ENCODE measurements around the gene DDX55. TPM values are rescaled to one million over a fixed set of nuclear protein-coding genes. Genes with fewer than 3 reads are reported as not detected.

DDX55 gene
- polyA plus RNA-seq, 3 donors = 6.6 to 32.9 (median 8.8) TPM

- 67% methylated on average over 1 of the region's 4 CpGs for WGBS (ENCODE audit: insufficient coverage)
- H3K27ac Mint-ChIP-seq = no peak overlapping the region
- H3K4me1 ChIP-seq (ENCODE audit: control insufficient read depth in 1 of 2, insufficient read depth in 2 of 2, low read length in 2 of 2) = no peaks in the 10 kb centered on the region
- DNase-seq = no peak
- no peak overlapping the region for H3K4me3 Mint-ChIP-seq
- H3K9ac ChIP-seq (ENCODE audit: insufficient read depth, low read length, poor library complexity, severe bottlenecking) = no peak overlapping the region
- peaks cover 15 to 19% (median 16%) of the 10 kb centered on the region in 3 donors for H3K27me3 Mint-ChIP-seq (ENCODE audit: low read depth in 3 of 3)
- no peaks in the 10 kb centered on the region for H3K36me3 Mint-ChIP-seq
- intact Hi-C loops (cut with micrococcal nuclease) = no loop called here
- H3K9me3 Mint-ChIP-seq = peaks cover 0 to 4% (median 2%) of the 10 kb centered on the region in 7 donors
- H4K20me1 ChIP-seq (ENCODE audit: insufficient read depth, low read length) = no peaks in the 10 kb centered on the region
- H3K4me1 Mint-ChIP-seq = peaks cover 3% of the 10 kb centered on the region
- H3K79me2 ChIP-seq (ENCODE audit: insufficient read depth, low read length) = no peaks in the 10 kb centered on the region
- H3K4me2 ChIP-seq (replicated peaks; ENCODE audit: extremely low read depth, low read length, poor library complexity, severe bottlenecking) = no peak overlapping the region
- TF ChIP-seq, protein P1, sequence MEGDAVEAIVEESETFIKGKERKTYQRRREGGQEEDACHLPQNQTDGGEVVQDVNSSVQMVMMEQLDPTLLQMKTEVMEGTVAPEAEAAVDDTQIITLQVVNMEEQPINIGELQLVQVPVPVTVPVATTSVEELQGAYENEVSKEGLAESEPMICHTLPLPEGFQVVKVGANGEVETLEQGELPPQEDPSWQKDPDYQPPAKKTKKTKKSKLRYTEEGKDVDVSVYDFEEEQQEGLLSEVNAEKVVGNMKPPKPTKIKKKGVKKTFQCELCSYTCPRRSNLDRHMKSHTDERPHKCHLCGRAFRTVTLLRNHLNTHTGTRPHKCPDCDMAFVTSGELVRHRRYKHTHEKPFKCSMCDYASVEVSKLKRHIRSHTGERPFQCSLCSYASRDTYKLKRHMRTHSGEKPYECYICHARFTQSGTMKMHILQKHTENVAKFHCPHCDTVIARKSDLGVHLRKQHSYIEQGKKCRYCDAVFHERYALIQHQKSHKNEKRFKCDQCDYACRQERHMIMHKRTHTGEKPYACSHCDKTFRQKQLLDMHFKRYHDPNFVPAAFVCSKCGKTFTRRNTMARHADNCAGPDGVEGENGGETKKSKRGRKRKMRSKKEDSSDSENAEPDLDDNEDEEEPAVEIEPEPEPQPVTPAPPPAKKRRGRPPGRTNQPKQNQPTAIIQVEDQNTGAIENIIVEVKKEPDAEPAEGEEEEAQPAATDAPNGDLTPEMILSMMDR (IDR thresholded peaks at IDR 0.05) = no peak
- no peaks in the 10 kb centered on the region for H3K36me3 ChIP-seq (replicated peaks in 1 of 2; ENCODE audit: control insufficient read depth in 1 of 2, insufficient read depth in 2 of 2, low read length in 2 of 2)
- no peaks in the 10 kb centered on the region for H3K27me3 ChIP-seq (ENCODE audit: control insufficient read depth in 2 of 2, insufficient read depth in 2 of 2, low read length in 2 of 2)
- H3K4me3 ChIP-seq (replicated peaks in 1 of 3; ENCODE audit: low read depth in 2 of 3, low read length in 3 of 3) = no peak overlapping the region
- H3K27ac ChIP-seq (ENCODE audit: low read depth in 1 of 2, low read length in 2 of 2) = no peak overlapping the region
- no peak overlapping the region for H2AFZ ChIP-seq (ENCODE audit: insufficient read depth, low read depth, low read length, poor library complexity, severe bottlenecking)
- peaks cover 0 to 4% of the 10 kb centered on the region in 2 donors for H3K9me3 ChIP-seq (replicated peaks in 1 of 2; ENCODE audit: control insufficient read depth in 1 of 2, insufficient read depth in 1 of 2, low read length in 2 of 2)
Measured at GRCh38 chr12:123571343-123571813, 30.5 kb upstream of the DDX55 start.

DNA sequence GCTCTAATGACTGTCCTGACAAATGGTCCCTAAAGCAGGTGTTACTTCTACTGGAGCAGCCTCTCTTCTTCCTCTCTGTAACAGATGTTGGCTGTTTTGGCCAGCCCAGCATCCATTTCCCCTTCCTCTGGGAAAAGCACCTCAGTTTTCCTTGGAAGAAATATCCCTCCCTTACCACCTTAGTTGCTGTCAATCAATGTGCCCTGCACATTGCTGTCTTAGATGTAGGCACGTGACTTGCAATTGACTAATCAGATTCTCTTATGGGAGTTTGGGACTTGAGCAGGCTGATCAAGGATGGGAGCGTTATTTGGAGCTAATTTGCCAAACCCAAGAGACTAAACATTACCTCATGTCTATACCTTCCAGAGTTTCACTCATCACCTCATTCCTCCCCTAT, 29.5 kb upstream of the DDX55 start:
- Histone ChIP-seq H3K27ac (ENCODE audit: low read depth in 1 of 2, low read length in 2 of 2) (no peak overlapping the region), H3K4me1 (ENCODE audit: control insufficient read depth in 1 of 2, insufficient read depth in 2 of 2, low read length in 2 of 2) (no peaks in the 10 kb centered on the region), H2AFZ (ENCODE audit: insufficient read depth, low read depth, low read length, poor library complexity, severe bottlenecking) (no peak overlapping the region), H3K36me3 (replicated peaks in 1 of 2; ENCODE audit: control insufficient read depth in 1 of 2, insufficient read depth in 2 of 2, low read length in 2 of 2) (no peaks in the 10 kb centered on the region), H3K79me2 (ENCODE audit: insufficient read depth, low read length) (no peaks in the 10 kb centered on the region), H3K27me3 (ENCODE audit: control insufficient read depth in 2 of 2, insufficient read depth in 2 of 2, low read length in 2 of 2) (no peaks in the 10 kb centered on the region), H3K4me3 (replicated peaks in 1 of 3; ENCODE audit: low read depth in 2 of 3, low read length in 3 of 3) (no peak overlapping the region), H3K9me3 (replicated peaks in 1 of 2; ENCODE audit: control insufficient read depth in 1 of 2, insufficient read depth in 1 of 2, low read length in 2 of 2) (peaks cover 0 to 4% of the 10 kb centered on the region in 2 donors), H3K9ac (ENCODE audit: insufficient read depth, low read length, poor library complexity, severe bottlenecking) (no peak overlapping the region), H4K20me1 (ENCODE audit: insufficient read depth, low read length) (no peaks in the 10 kb centered on the region), H3K4me2 (replicated peaks; ENCODE audit: extremely low read depth, low read length, poor library complexity, severe bottlenecking) (no peak overlapping the region)
- Mint-ChIP-seq H3K4me3 (no peak overlapping the region), H3K9me3 (peaks cover 0 to 4% (median 2%) of the 10 kb centered on the region in 7 donors), H3K4me1 (peaks cover 3% of the 10 kb centered on the region), H3K27me3 (ENCODE audit: low read depth in 3 of 3) (peaks cover 15 to 17% (median 16%) of the 10 kb centered on the region in 3 donors), H3K27ac (no peak overlapping the region), H3K36me3 (peaks cover 0 to 1% of the 10 kb centered on the region in 2 donors)
- DNase-seq = no peak
- intact Hi-C loops (cut with micrococcal nuclease) = no loop called here
- no CpG with 5 or more reads among the region's 2 CpGs for WGBS (ENCODE audit: insufficient coverage)
- TF ChIP-seq, protein P1 (IDR thresholded peaks at IDR 0.05) = no peak
